Fibroblast of mammary gland (primary cell): ENCODE data around the gene C19orf73.
"Not testable (repeated sequence)": the region's sequence is repeated elsewhere in the genome, so short reads cannot be mapped to it uniquely, and the experiment has no call there.

ENCODE experiments used
- DNase-seq: peaks from one replicate; pipeline ENCODE4 v3.0.0-alpha.2; 2010; ENCODE audit warnings: low read depth
- H3K4me3 ChIP-seq: 2 replicates; pipeline ENCODE4 v1.5.1; 2011; ENCODE audit warnings: low read depth, mild to moderate bottlenecking, low read length, moderate library complexity; ENCODE audit not compliant: control insufficient read depth
- TF ChIP-seq, protein P1 (sequence below): conservative IDR thresholded peaks from 2 replicates; pipeline ENCODE4 v1.5.1; 2011; ENCODE audit warnings: low read depth, low read length, inconsistent platforms; ENCODE audit not compliant: control insufficient read depth, insufficient read depth

C19orf73 gene

DNA sequence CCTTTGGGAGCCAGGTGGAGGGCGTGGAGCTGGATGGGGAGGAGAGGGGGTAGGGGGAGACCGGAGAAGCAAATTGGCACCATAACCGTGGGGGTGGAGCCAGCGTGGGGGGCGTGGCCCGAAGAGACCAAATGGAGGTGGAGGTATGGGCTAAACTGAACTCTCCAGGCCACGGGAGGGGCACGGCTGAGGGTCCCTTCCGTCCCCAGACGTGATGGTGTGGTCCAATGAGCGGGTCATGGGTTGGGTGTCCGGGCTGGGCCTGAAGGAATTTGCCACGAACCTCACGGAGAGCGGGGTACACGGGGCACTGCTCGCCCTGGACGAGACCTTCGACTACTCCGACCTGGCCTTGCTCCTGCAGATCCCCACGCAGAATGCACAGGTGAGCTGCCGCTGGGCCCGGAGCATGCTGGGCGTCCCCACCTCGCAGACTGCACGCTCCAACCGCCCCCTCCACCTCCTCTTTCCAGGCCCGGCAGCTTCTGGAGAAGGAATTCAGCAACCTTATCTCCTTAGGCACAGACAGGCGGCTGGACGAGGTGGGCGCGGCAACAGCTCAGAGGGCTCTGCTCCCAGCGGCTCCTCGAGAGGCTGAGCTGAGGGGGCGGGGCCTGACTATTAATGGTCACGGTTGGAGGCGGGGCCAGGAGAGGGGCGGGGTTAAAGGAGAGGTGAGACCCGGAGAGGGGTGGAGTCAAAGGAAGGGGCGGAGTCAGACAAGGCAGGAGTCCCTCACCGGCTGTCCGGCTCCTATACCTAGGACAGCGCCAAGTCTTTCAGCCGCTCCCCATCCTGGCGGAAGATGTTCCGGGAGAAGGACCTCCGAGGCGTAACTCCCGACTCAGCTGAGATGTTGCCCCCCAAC, 30.1 kb upstream of the C19orf73 start:
- TF ChIP-seq, protein P1, sequence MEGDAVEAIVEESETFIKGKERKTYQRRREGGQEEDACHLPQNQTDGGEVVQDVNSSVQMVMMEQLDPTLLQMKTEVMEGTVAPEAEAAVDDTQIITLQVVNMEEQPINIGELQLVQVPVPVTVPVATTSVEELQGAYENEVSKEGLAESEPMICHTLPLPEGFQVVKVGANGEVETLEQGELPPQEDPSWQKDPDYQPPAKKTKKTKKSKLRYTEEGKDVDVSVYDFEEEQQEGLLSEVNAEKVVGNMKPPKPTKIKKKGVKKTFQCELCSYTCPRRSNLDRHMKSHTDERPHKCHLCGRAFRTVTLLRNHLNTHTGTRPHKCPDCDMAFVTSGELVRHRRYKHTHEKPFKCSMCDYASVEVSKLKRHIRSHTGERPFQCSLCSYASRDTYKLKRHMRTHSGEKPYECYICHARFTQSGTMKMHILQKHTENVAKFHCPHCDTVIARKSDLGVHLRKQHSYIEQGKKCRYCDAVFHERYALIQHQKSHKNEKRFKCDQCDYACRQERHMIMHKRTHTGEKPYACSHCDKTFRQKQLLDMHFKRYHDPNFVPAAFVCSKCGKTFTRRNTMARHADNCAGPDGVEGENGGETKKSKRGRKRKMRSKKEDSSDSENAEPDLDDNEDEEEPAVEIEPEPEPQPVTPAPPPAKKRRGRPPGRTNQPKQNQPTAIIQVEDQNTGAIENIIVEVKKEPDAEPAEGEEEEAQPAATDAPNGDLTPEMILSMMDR, result no peak
- DNase-seq, result peak; percentile 79
- H3K4me3 ChIP-seq, result peak overlapping the region; percentile 72

DNA sequence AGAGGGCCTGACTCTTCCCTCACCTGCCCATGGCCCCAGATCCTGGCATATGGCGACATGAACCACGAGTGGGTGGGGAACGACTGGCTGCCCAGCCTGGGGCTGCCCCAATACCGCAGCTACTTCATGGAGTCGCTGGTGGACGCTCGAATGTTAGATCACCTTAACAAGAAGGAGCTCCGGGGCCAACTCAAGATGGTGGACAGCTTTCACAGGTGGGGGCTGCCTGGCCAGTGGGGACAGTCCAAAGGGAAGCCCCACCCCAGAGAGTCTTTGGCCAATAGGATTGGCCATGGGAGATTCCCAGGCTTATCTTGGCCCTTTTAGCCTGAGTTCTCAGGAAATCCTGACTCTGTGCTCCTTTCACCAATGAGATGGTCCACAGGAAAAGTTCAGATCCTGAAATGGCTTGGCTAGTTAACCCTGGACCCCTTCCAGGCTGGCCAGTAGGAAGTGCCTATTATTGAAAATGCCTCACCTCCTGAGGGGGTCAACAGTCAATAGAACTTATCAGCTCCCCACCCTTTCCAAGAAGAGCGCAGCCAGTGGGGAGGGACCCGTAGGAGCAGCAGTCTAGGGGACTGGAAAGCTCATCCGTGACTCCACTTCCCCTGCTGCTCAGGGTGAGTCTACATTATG, 29.2 kb upstream of the C19orf73 start:
- DNase-seq, result no peak
- TF ChIP-seq, protein P1, result no peak
- H3K4me3 ChIP-seq, result no peak overlapping the region

DNA sequence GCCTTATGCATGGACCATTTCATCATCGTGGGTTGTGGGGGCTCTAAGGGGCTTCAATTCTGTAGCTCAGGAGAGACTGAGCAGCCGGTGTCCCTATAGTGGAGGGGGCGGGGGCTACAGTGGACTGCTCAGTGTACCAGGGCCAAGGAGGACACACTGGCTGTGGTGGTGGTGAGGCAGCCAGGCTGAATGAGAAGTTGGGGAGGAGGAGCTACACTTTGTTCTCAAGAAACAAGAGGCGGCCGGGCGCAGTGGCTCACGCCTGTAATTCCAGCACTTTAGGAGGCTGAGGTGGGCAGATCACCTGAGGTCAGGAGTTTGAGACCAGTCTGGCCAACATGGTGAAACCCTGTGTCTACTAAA, 27.4 kb upstream of the C19orf73 start:
- not testable (repeated sequence) for H3K4me3 ChIP-seq, DNase-seq

DNA sequence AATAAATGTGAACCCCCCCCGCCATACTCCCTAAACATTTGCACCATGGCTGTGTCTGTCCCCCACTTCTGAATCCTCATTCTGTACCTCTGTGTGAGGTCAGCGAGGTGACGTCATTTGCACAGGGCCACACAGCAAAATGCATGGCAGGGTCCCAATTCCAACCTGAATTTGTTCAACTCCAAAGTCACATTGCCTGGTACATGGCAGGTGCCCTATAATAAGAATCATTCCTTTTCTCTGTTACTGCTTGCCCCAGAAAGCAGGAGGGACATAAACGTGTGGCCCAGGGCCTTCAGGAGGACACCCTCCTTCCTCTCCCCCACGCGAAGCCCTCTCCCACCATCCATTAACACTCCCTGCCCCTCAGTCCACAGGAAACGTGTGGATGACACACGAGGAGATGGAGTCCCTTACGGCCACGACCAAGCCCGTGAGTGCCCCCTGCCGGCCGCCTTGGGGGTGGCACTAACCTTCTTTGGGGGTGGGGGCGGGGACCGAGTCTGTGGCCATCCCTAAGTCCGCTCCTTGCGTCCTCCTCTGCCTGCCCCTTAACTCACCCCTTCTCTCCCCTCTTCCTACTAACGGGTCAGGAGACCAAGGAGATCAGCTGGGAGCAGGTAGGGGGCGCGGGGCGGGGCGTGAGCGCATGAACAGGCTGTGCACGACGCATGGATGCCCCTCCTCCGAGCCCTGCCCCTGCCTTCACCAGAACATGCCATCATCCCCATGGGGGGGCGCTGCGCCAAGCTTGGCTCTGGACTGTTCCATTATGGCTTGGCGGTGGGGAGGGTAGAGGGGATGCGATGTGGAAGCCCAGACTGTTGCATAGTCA, 26.8 kb upstream of the C19orf73 start:
- TF ChIP-seq, protein P1, result peak; percentile 65
- peak; percentile 73 for DNase-seq
- peak overlapping the region; percentile 35 for H3K4me3 ChIP-seq

DNA sequence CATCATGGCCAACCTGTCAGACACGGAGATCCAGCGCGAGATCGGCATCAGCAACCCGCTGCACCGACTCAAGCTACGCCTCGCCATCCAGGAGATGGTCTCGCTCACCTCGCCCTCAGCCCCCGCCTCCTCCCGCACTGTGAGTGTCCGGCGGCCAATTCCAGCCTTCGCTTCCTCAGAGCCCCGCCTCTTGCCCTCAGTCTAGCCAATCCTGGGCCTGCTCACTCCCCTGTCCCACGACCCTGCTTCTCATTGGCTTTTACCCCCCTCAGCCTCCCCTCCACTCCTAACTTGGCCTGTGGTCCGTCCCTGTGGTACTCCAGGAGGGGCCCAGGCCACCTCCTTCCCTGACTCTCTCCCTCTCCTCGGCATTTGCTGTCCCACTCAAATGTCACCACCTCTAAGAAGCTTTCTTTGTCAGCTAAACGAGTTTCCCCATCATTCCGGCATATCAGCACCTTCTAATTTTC, 24.0 kb upstream of the C19orf73 start:
- TF ChIP-seq, protein P1, result no peak
- peak; percentile 86 for DNase-seq
- peak overlapping the region; percentile 69 for H3K4me3 ChIP-seq

DNA sequence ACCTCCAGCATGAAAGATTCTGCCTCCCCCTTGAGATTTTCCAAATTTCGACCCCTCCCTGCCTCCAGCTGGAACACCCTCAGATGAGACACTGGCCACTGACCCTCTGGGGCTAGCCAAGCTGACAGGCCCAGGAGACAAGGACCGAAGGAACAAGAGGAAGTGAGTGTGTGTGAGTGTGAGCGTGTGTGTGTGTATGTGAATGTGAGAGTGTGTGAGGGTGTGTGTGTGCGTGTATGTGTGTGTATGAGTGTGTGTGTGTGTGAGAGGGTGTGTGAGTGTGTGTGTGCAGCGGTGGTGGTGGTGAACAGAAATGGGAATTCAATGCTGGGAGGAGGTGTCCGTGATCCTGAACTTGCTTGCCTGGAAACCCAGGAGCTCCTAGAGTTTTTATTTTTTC, 22.4 kb upstream of the C19orf73 start:
- TF ChIP-seq, protein P1, result no peak
- DNase-seq, result no peak
- no peak overlapping the region for H3K4me3 ChIP-seq
